GM12875 (cell line): Measurements from ENCODE around the gene SLC45A3.

ENCODE experiments used
- H3K4me3 ChIP-seq: one replicate; pipeline ENCODE4 v1.5.1; 2011; ENCODE audit warnings: low read depth, low read length, control low read depth
- TF ChIP-seq, protein P1 (sequence below): IDR thresholded peaks from 2 replicates; pipeline ENCODE4 v1.5.1; 2011; ENCODE audit warnings: low read depth, mild to moderate bottlenecking, control low read depth, inconsistent platforms, low read length, moderate library complexity, borderline replicate concordance; ENCODE audit not compliant: insufficient read depth

The SLC45A3 gene

DNA sequence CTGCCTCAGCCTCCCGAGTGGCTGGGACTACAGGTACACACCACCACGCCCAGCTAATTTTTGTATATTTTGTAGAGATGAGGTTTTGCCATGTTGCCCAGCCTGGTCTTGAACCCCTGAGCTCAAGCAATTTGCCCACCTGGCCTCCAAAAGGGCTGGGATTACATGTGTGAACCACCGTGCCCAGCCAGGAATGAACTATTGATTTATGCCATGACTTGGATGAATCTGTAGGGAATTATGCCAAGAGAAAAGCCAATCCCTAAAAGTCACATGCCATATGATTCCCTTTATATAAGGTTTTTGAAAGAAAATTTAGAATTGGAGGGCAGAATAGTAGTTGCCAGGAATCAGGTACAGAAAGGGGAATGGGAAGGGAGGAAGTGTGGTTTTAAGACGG is 19.1 kb upstream of the SLC45A3 start:
- TF ChIP-seq, protein P1, sequence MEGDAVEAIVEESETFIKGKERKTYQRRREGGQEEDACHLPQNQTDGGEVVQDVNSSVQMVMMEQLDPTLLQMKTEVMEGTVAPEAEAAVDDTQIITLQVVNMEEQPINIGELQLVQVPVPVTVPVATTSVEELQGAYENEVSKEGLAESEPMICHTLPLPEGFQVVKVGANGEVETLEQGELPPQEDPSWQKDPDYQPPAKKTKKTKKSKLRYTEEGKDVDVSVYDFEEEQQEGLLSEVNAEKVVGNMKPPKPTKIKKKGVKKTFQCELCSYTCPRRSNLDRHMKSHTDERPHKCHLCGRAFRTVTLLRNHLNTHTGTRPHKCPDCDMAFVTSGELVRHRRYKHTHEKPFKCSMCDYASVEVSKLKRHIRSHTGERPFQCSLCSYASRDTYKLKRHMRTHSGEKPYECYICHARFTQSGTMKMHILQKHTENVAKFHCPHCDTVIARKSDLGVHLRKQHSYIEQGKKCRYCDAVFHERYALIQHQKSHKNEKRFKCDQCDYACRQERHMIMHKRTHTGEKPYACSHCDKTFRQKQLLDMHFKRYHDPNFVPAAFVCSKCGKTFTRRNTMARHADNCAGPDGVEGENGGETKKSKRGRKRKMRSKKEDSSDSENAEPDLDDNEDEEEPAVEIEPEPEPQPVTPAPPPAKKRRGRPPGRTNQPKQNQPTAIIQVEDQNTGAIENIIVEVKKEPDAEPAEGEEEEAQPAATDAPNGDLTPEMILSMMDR: no peak
- no peak overlapping the region for H3K4me3 ChIP-seq

DNA sequence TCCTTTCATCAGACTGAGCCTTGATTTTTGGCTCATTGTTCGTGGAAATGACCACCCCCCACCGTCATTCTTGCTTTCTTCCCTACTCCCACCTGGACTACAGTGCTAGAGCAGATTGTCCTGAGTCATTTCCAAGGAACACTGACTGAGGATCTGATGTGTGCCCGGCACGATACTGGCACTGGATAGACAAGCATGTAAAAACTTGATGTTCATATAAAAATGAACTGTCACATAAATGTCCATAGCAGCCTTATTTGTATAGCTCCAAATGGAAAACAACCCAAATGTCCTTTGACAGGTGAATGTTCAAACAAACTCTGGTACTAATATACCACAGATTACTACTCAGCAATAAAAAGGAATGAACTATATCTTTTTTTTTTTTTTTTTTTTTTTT is 18.6 kb upstream of the SLC45A3 start:
- H3K4me3 ChIP-seq: no peak overlapping the region
- TF ChIP-seq, protein P1: no peak

DNA sequence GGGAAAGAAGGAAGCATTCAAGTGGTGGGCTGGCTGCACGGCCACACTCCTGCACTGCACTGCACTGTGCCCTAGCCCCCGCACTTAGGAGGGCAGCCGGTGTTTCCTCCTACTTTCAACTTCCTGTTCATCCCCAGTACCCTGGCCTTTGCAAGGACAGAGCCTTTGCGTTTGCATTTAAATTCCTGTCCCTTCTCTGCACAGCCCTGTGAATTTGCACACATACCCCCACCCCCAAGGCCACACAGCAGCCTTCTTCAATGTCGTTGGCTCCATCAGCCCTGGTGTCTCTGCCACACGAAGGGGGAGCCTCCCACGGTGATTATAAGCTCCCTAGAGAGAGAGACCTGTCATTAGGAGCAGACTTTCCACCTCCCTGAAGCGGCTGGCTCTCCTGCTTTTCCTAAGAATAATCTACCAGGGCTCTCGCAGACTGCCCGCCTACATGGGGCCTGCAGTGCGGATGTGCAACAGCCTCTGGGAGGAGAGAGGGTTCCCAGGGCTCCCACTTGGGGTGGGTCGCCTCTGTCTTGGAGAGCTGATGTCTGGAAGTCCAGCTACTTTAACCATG is 13.2 kb upstream of the SLC45A3 start:
- TF ChIP-seq, protein P1: no peak
- no peak overlapping the region for H3K4me3 ChIP-seq

DNA sequence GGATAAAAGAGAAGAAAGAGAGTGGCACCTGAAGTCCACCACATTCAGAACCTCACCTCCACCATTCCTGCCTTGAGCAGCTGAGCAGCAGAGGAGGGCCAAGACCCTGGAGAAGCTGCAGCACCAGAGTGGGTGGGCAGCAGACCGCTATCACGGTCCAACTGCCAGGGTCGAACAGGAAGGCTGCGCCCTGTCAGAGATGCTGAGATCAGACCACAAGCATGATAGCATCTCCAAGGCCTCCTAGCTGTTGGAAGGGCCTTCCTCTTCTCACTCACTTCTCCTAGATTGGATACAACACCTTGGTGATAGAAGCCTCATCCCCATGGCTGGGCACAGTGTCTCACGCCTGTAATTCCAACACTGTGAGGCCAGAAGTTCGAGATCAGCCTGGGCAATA is 12.1 kb upstream of the SLC45A3 start:
- no peak overlapping the region for H3K4me3 ChIP-seq
- TF ChIP-seq, protein P1: no peak

DNA sequence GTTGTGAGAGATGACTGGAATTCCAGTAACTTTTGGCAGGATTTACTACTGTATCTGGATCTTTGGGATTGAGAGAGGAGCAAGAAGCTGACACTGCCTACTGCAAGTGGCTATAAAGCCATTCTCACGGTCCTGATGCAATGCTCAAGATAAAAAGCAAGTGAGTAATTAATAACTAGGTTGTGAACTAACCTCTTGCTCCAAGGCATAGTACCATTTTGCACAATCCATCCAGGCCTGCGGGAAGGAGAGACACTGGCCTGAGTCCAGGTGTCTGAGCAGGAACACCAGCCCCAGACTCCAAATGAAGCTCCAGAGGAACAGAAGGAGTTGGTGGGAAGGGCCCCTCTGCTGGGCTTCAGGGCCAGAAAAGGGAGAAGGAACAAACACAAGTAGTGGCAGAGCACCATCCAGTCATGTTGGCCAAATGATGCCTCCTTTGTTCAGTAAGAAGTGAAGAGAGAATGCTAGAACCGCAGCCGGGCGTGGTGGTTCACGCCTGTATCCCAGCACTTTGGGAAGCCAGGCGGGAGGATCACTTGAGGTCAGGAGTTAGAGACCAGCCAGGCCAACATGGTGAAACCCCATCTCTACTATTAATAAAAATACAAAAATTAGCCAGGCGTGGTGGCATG is 9.9 kb upstream of the SLC45A3 start:
- H3K4me3 ChIP-seq: no peak overlapping the region
- TF ChIP-seq, protein P1: no peak

DNA sequence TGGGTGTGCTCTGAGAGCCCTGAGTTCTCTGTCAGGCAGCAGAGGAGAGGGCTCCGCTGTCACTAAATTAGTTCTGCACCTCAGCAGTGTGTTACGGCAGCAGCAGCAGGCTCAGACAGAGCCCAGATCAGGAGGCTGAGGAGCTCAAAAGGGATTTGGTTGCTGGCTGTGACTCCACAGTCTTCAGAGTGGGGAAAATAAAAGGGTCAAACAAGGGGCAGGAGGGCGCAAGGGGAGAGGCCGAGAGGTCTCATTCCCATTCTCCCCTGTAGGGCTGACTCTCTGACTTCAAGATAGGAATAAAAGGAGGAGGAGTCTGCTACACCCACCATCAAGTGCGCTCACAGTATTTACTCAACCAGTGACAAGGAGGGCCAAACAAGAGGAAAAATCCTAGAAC is 9.2 kb upstream of the SLC45A3 start:
- H3K4me3 ChIP-seq: no peak overlapping the region
- TF ChIP-seq, protein P1: no peak
